Lower lobe of right lung (tissue), 2 donors: ENCODE data around the gene GBP3. TPM values are rescaled to one million over a fixed set of nuclear protein-coding genes. Genes with fewer than 3 reads are reported as not detected.

Experiments used
- ATAC-seq, 2 donors: fragments of 200-7000 bp; cut with Tn5 transposase; one replicate each; pipeline ENCODE4 v1.9.1; 2020 to 2022; ENCODE audit warnings: mild to moderate bottlenecking in 2 of 2, moderate library complexity in 2 of 2
- DNase-seq: peaks from one replicate; pipeline ENCODE4 v3.0.0-alpha.2; 2020
- H3K27ac ChIP-seq: fragments of 200-600 bp; one replicate; pipeline ENCODE4 v1.8.0; 2022
- H3K27me3 ChIP-seq: fragments of 200-600 bp; one replicate; pipeline ENCODE4 v1.8.0; 2022; ENCODE audit warnings: low read depth
- H3K36me3 ChIP-seq: fragments of 200-600 bp; one replicate; pipeline ENCODE4 v1.8.0; 2022; ENCODE audit warnings: mild to moderate bottlenecking
- H3K4me1 ChIP-seq: fragments of 200-600 bp; one replicate; pipeline ENCODE4 v1.8.0; 2022
- H3K4me3 ChIP-seq: fragments of 200-600 bp; one replicate; pipeline ENCODE4 v1.8.0; 2022; ENCODE audit warnings: mild to moderate bottlenecking
- H3K9me3 ChIP-seq: fragments of 200-600 bp; one replicate; pipeline ENCODE4 v1.8.0; 2022
- intact Hi-C: fragments of 100-400 bp; cut with DNase I; formaldehyde crosslinking; loops from one replicate; pipeline ENCODE4 v1.11.0; 2022
- total RNA-seq: library from RNA; stranded (reverse); fragmentation: NEBNext Ultra II Directional; extraction: Animal tissue kit (Norgen Biotek cat#: 25700); gene quantifications from one replicate; pipeline ENCODE4 v1.2.1, GENCODE V29; 2021
- TF ChIP-seq, protein P1 (sequence below): fragments of 200-600 bp; IDR thresholded peaks from one replicate; pipeline ENCODE4 v1.8.0; 2022; ENCODE audit warnings: antibody characterized with exemption, mild to moderate bottlenecking
- donor health status: DM: no; HTN: yes; CAD: no; lungs with severe emphysema.

The GBP3 gene
- total RNA-seq, 1 donor from 2014 or later, result 60.2 TPM

DNA sequence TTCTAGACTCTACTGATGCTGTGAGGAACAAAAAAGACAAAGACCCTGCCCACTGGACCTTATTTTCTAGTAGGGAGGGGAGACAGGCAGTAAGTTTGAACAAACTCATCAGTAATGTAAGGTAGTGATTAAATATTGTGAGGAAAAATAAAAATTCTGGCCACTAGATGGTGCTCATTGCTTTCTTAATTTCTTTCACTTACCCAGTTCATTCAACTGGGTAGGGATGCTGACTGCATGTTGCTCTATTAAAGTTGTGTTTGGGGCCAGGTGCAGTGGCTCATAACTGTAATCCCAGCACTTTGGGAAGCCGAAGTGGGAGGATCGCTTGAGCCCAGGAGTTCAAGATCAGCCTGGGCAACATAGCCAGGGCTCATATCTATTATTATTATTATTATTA is 23.9 kb downstream of the GBP3 start:
- ATAC-seq, result peak; percentile 90 to 91
- Histone ChIP-seq H3K9me3 (no peaks in the 10 kb centered on the region), H3K27me3 (no peaks in the 10 kb centered on the region), H3K4me3 (no peak overlapping the region), H3K27ac (no peak overlapping the region), H3K36me3 (no peaks in the 10 kb centered on the region), H3K4me1 (peaks cover 3% of the 10 kb centered on the region)
- TF ChIP-seq, protein P1, sequence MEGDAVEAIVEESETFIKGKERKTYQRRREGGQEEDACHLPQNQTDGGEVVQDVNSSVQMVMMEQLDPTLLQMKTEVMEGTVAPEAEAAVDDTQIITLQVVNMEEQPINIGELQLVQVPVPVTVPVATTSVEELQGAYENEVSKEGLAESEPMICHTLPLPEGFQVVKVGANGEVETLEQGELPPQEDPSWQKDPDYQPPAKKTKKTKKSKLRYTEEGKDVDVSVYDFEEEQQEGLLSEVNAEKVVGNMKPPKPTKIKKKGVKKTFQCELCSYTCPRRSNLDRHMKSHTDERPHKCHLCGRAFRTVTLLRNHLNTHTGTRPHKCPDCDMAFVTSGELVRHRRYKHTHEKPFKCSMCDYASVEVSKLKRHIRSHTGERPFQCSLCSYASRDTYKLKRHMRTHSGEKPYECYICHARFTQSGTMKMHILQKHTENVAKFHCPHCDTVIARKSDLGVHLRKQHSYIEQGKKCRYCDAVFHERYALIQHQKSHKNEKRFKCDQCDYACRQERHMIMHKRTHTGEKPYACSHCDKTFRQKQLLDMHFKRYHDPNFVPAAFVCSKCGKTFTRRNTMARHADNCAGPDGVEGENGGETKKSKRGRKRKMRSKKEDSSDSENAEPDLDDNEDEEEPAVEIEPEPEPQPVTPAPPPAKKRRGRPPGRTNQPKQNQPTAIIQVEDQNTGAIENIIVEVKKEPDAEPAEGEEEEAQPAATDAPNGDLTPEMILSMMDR, result peak; percentile 56
- no peak for DNase-seq
- intact Hi-C loops, result no loop called here

DNA sequence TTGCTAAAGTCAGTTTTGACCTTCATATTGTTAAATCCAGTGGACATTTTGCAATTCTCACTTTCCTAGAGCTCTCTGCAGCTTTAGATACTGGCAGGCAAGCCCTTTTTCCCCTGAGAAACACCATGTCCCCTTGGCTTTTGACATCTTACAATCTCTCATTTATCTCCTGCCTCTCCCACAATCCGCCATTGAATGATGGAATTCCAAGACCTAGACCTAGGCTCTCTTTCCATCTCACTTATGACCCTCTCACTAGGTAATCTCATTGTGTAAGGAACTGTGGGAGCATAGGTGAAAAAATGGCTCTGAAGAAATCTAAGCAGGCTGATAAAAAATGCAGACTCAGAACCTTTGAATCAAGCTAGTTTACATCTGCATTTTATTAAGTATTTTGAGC is 32.2 kb downstream of the GBP3 start:
- TF ChIP-seq, protein P1, result no peak
- Histone ChIP-seq H3K4me3 (no peak overlapping the region), H3K9me3 (no peaks in the 10 kb centered on the region), H3K27ac (no peak overlapping the region), H3K36me3 (peaks cover 20% of the 10 kb centered on the region), H3K4me1 (peaks cover 43% of the 10 kb centered on the region), H3K27me3 (no peaks in the 10 kb centered on the region)
- intact Hi-C loops, result no loop called here
- ATAC-seq, result no peak
- DNase-seq, result no peak

DNA sequence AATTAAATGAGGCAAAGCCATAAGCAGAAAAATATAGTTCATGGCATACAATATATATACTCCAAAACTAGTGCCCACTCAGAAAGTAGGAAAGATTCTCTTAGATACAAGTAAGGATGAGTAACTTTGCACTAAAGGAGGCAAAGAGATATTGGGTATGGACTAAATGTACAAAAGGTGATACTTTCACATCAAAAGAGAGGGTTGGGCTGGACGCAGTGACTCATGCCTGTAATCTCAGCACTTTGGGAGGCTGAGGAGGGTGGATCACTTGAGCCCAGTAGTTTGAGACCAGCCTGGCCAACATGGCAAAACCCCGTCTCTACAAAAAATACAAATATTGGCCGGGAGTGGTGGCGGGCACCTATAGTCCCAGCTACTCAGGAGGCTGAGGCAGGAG is 37.0 kb downstream of the GBP3 start:
- DNase-seq (no peak), ATAC-seq (peak in 1 of 2 donors; percentile 35)
- Histone ChIP-seq H3K27me3 (no peaks in the 10 kb centered on the region), H3K27ac (peak overlapping the region; percentile 33), H3K4me3 (no peak overlapping the region), H3K36me3 (peaks cover 33% of the 10 kb centered on the region), H3K9me3 (no peaks in the 10 kb centered on the region), H3K4me1 (peaks cover 61% of the 10 kb centered on the region)
- TF ChIP-seq, protein P1, result no peak
- intact Hi-C loops, result no loop called here

DNA sequence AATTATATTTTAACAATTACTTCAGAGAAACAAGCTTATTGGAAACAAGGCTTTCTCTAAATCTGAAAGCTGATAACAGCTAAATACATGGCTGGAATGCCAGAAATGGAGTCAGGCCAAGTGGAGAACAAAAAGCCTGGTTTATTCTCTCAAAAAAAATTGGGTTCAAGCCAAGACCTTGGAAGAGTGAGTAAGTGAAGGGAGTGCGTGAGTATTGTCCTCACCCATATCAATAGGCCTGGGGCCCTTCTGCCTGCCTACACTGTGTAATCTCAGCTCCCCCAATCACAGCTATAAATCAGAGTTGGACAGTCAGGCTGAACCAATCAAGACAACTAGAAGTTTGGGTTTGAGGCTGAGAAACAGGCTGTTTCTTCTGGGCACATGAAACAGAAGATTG is 37.6 kb downstream of the GBP3 start:
- Histone ChIP-seq H3K4me3 (no peak overlapping the region), H3K36me3 (peaks cover 33% of the 10 kb centered on the region), H3K4me1 (peaks cover 59% of the 10 kb centered on the region), H3K27me3 (no peaks in the 10 kb centered on the region), H3K9me3 (no peaks in the 10 kb centered on the region), H3K27ac (peak overlapping the region; percentile 33)
- ATAC-seq (peak; percentile 72 to 73), DNase-seq (no peak)
- intact Hi-C loops, result no loop called here
- TF ChIP-seq, protein P1, result no peak

DNA sequence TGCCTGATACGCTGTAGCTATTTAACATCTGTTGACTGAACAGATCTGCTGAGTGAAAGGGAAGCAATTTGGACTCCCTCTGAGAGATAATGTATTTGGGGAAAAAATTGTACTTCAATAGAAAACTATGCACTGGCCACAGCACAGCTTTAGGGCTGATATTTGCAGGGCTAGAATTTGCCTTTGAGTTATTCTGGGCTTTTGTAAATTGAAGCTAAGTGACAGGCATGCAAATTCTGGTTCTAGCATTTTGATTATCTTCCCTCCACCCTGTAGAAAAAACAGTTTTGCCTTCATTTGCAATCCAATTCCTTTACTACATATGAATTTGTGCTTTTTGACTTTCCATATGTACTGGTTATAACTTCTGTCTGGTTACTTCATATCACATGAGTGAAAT is 38.1 kb downstream of the GBP3 start:
- Histone ChIP-seq H3K27me3 (no peaks in the 10 kb centered on the region), H3K4me1 (peaks cover 55% of the 10 kb centered on the region)
- TF ChIP-seq, protein P1, result no peak

More for the DNA sequence above, 38.1 kb downstream of the GBP3 start:
- Histone ChIP-seq H3K4me3 (no peak overlapping the region), H3K9me3 (no peaks in the 10 kb centered on the region), H3K36me3 (peaks cover 38% of the 10 kb centered on the region), H3K27ac (peak overlapping the region; percentile 33)
- DNase-seq, result no peak
- ATAC-seq, result no peak
- intact Hi-C loops, result no loop called here
